Cardiac fibroblast (primary cell): ENCODE measurements around the gene ZMPSTE24.
"Not testable (repeated sequence)": the region's sequence is repeated elsewhere in the genome, so short reads cannot be mapped to it uniquely, and the experiment has no call there.

ENCODE experiments used
- DNase-seq, 2 donors: peaks; one replicate each; pipeline versions ENCODE4 v3.0.0 to v3.0.0-alpha.2; 2010; ENCODE audit warnings: low read depth in 2 of 2
- H3K4me3 ChIP-seq, 2 donors: replicated peaks in 1 of 2; 1 replicate in 1 of 2; 2 replicates in 1 of 2; pipeline ENCODE4 v1.5.1; 2011; ENCODE audit warnings: low read depth in 2 of 2, low read length in 2 of 2, mild to moderate bottlenecking in 2 of 2, moderate library complexity in 1 of 2
- CTCF ChIP-seq: IDR thresholded peaks from one replicate; pipeline ENCODE4 v1.5.1; 2011; ENCODE audit warnings: low read depth, mild to moderate bottlenecking, low read length, inconsistent platforms

The ZMPSTE24 gene

GRCh38 chr1:40338745-40339419 is 80.8 kb downstream of the ZMPSTE24 start:
- peak; percentile 99 for TF ChIP-seq CTCF
- DNase-seq: peak; percentile 85 to 86
- no peak overlapping the region for H3K4me3 ChIP-seq

- no peak for TF ChIP-seq CTCF
- DNase-seq: no peak
- H3K4me3 ChIP-seq: no peak overlapping the region
Observed at GRCh38 chr1:40339420-40340323, 81.6 kb downstream of the ZMPSTE24 start.

GRCh38 chr1:40341491-40342380 is 83.7 kb downstream of the ZMPSTE24 start:
- no peak for DNase-seq
- no peak overlapping the region for H3K4me3 ChIP-seq
- no peak for TF ChIP-seq CTCF

GRCh38 chr1:40342381-40342717 is 84.3 kb downstream of the ZMPSTE24 start:
- DNase-seq, H3K4me3 ChIP-seq: not testable (repeated sequence)
